PC-3 (cell line): ENCODE measurements around the gene TSPAN16.

Source experiments
- EZH2 ChIP-seq: fragments of 300-600 bp; sonication (generic); IDR thresholded peaks from one replicate; pipeline ENCODE4 v1.6.1; 2017; ENCODE audit warnings: antibody characterized with exemption, mild to moderate bottlenecking, low read length; ENCODE audit not compliant: unreplicated experiment
- TF ChIP-seq, protein P1 (sequence below): fragments of 300-600 bp; sonication (generic); conservative IDR thresholded peaks from 2 replicates; pipeline ENCODE4 v1.5.1; 2017; ENCODE audit warnings: antibody characterized with exemption, low read depth, mild to moderate bottlenecking, low read length

DNA sequence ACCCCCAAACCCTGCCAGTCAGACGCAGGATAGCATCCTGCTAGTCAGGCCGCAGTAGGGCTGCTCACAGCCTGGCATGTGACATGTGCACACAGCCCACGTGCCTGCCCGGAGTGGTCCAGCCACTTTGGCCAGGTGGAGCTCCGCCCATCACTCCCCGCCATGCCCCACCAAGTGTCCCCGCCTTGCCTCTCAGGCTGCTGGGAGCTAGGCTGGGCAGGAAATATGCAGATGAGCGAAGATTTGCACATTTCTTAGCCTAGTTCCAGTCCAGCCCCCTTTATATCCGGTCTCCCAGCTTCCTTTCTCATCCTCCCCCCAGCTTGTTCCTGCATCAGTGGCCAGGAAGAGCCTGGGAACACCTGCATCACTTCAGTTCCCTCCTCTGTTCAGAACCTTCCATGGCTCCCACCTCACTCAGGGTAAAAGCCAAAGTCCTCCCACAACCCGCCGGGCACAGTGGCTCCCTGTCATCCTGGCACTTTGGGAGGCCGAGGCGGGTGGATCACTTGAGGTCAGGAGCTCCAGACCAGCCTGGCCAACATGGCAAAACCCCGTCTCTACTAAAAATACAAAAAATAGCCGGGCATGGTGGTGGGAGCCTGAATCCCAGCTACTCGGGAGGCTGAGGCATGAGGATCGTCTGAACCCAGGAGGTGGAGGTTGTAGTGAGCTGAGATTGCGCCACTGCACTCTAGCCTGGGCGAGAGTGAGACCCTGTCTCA, 31.3 kb upstream of the TSPAN16 start:
- TF ChIP-seq, protein P1, sequence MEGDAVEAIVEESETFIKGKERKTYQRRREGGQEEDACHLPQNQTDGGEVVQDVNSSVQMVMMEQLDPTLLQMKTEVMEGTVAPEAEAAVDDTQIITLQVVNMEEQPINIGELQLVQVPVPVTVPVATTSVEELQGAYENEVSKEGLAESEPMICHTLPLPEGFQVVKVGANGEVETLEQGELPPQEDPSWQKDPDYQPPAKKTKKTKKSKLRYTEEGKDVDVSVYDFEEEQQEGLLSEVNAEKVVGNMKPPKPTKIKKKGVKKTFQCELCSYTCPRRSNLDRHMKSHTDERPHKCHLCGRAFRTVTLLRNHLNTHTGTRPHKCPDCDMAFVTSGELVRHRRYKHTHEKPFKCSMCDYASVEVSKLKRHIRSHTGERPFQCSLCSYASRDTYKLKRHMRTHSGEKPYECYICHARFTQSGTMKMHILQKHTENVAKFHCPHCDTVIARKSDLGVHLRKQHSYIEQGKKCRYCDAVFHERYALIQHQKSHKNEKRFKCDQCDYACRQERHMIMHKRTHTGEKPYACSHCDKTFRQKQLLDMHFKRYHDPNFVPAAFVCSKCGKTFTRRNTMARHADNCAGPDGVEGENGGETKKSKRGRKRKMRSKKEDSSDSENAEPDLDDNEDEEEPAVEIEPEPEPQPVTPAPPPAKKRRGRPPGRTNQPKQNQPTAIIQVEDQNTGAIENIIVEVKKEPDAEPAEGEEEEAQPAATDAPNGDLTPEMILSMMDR, result no peak
- no peak for TF ChIP-seq EZH2
